NB4 (cell line): ENCODE results near the gene CYBA.

Experiments
- POLR2A ChIP-seq: IDR thresholded peaks from 2 replicates; pipeline ENCODE4 v1.6.1; 2011; ENCODE audit warnings: mild to moderate bottlenecking; ENCODE audit not compliant: insufficient read length; ENCODE audit errors: extremely low read depth
- TF ChIP-seq, protein P1 (sequence below): IDR thresholded peaks from one replicate; pipeline ENCODE4 v1.5.1; 2012; ENCODE audit warnings: low read depth, low read length

DNA sequence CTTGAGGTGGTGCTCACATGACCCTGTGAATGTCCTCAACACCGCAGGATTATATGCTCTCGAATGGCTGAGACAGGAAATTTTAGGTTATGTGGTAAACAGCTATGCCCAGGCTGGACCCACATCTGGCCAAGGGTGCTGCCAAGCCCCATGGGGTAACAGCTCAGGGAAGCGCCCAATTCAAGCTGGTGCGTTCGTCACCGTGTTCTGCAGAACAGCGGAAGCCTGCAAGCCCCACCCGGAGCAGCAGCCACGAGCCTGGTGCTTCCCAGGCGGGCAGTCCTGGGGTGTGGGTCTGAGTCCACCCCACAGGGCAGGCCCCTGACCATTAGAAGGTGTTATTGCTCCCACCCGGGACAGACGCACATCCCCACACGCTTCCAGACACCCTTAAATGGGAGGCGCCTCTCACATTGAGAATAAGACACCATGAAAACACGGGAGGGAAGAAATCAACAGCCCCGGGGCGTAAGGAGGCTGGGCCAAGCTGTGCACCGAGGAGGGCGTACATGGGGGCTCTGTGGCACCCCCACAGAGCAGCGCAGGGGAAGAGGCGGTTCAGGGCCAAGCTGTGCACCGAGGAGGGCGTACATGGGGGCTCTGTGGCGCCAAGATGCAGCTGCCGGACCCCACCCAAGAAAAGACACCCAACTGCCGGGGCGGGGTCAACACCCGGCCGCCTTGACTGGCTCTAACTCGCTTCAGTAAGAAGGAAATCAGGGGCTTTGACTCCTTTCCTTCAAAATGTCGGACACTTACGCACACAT, 2.9 kb upstream of the CYBA start:
- no peak for TF ChIP-seq POLR2A
- TF ChIP-seq, protein P1, sequence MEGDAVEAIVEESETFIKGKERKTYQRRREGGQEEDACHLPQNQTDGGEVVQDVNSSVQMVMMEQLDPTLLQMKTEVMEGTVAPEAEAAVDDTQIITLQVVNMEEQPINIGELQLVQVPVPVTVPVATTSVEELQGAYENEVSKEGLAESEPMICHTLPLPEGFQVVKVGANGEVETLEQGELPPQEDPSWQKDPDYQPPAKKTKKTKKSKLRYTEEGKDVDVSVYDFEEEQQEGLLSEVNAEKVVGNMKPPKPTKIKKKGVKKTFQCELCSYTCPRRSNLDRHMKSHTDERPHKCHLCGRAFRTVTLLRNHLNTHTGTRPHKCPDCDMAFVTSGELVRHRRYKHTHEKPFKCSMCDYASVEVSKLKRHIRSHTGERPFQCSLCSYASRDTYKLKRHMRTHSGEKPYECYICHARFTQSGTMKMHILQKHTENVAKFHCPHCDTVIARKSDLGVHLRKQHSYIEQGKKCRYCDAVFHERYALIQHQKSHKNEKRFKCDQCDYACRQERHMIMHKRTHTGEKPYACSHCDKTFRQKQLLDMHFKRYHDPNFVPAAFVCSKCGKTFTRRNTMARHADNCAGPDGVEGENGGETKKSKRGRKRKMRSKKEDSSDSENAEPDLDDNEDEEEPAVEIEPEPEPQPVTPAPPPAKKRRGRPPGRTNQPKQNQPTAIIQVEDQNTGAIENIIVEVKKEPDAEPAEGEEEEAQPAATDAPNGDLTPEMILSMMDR = no peak
